ENCODE results near the gene AK4.

DNA sequence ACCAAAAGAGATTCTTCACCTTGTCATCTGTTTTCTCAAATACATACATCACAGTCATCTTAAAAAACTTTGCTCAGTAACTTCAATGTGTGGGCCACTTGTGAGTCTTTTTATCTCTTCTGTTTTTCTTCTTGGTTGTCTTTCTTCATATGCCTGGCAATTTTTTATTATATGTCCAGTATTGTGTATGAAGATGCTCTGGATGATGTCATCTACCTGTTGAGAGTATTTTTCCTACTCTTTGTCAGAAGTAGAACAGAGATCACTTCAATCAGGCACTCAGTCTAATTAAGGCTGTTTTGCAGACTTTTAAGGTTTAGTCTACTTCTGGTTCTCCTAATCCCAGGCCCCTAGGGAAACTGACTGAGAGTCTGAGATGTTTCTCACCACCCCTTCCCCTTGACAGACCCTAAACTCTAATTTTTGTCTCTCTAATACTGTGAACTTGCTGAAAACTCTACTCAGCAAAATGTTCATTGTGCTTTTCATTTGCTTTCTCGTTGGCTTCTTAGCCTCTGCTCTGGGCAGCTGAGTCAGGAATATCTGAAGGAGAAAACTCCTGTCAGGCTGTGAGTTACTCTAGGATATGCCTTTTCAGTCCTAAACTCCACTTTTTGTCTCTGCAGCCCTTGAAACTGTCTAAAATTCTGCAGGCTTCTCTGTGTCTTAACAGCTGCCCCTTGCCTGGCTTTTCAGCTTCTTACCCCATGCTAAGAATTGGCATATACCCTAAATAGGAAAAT, 128.4 kb downstream of the AK4 start:
- TF ChIP-seq, protein P1, sequence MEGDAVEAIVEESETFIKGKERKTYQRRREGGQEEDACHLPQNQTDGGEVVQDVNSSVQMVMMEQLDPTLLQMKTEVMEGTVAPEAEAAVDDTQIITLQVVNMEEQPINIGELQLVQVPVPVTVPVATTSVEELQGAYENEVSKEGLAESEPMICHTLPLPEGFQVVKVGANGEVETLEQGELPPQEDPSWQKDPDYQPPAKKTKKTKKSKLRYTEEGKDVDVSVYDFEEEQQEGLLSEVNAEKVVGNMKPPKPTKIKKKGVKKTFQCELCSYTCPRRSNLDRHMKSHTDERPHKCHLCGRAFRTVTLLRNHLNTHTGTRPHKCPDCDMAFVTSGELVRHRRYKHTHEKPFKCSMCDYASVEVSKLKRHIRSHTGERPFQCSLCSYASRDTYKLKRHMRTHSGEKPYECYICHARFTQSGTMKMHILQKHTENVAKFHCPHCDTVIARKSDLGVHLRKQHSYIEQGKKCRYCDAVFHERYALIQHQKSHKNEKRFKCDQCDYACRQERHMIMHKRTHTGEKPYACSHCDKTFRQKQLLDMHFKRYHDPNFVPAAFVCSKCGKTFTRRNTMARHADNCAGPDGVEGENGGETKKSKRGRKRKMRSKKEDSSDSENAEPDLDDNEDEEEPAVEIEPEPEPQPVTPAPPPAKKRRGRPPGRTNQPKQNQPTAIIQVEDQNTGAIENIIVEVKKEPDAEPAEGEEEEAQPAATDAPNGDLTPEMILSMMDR (IDR thresholded peaks at IDR 0.05), result no peak
- TF ChIP-seq POLR2A (IDR thresholded peaks at IDR 0.05) (no peak), POLR2AphosphoS5 (IDR thresholded peaks at IDR 0.05) (no peak), EP300 (IDR thresholded peaks at IDR 0.05) (no peak)
